Left hindlimb (tissue), 1 donor: Measurements from ENCODE around the gene PCBP3.
A peak's percentile ranks its signal among the peaks of the same experiment; 100 is the strongest.

Experiments used
- DNase-seq: peaks from one replicate; pipeline ENCODE4 v3.0.0-alpha.2; 2018

Gene PCBP3

GRCh38 chr21:45866551-45866950 is 223.0 kb downstream of the PCBP3 start:
- no peak for DNase-seq

DNA sequence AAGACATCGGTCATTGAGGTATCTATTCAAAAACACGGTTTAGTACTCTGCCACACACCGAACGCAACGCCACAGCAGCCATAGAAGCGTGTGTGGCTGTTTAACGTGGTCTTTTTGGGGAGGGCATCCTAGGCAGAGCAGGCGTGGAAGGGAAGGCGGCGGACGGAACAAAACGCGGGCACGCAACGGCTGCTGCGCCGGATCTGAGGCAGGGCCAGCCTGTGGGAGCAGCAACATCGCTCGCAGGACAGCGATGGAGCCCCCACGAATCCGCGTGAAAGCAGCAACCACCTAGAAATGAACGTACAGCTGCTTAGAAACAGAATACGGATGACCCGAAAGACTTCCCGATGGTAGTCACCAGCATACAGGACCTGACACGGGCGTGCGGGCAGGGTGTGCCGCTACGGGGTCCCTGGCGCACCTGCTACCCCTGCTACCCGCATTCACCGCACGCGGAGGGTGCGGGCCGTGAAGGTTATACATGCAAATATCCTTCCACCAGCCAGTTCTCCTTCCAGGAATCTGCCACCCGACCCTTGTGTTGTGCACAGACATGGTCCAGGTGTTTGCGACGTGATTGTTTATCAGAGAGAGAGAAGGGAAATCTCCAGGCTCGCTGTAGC is 223.6 kb downstream of the PCBP3 start:
- DNase-seq, result no peak

GRCh38 chr21:45867671-45868081 is 224.2 kb downstream of the PCBP3 start:
- no peak for DNase-seq

- DNase-seq, result no peak
Measured at GRCh38 chr21:45868086-45868485, 224.6 kb downstream of the PCBP3 start.

DNA sequence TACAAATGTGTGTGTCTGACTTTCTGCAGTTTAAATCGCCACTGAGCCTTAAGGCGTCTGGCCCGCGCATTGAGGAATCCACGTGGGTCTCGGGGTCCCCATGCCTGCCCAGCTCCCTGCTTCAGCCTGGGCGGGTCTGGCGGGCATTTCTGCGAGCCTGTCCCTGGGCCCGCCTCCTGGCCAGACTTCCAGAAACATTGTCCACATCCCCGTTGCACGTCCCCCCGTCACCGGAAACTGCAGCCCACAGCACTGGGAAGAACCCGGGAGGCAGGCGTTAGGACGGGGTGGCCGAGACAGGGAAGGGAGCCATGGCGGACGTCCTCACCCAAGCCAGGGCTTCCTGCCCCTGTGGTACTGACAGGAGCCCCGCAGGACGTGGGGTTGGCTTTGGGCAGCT is 225.0 kb downstream of the PCBP3 start:
- DNase-seq, result no peak

GRCh38 chr21:45869121-45870007 is 225.8 kb downstream of the PCBP3 start:
- no peak for DNase-seq

DNA sequence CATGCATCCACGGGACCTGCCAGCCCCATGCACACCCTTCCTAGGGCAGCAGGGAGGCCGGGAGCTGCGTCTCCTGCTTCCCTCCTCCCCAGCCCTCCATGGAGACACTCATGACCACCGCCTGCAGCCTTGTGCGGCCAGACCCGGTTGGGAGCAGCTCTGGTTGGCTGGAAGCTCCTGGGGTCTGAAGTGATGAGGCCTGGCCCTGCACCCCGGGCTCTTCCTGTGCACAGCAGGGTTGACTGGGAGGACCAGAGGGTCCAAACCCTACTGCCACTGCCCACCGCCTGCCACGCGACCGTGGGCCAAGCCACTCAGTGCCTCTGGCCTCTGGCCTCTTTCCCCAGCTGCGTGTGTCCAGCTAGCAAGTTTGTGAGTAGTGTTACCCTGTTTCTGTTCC is 226.9 kb downstream of the PCBP3 start:
- no peak for DNase-seq

GRCh38 chr21:45870851-45871615 is 227.5 kb downstream of the PCBP3 start:
- DNase-seq, result no peak

GRCh38 chr21:45871616-45872236 is 228.2 kb downstream of the PCBP3 start:
- DNase-seq, result no peak

DNA sequence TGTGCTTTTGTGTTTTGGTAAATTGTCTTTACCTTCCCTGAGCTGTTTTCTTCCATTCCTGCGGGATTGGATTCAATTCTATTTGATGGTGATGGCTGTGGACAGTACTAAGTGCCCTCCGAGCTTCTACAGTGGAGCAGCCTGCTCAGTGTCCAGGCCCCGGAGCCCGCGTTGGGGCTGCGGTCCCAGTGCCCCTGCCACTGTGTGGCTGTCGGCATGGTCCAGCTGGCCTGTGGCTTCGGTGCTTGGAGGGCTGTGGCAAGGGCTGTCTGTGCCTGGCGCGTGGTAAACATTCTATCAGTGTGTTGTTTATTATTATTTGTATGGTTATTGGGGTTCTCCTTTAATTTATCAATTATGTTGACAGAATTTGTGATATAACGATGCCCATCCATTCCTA is 228.9 kb downstream of the PCBP3 start:
- no peak for DNase-seq

- DNase-seq, result no peak
Measured at GRCh38 chr21:45872902-45873301, 229.4 kb downstream of the PCBP3 start.

GRCh38 chr21:45873418-45873817 is 229.9 kb downstream of the PCBP3 start:
- DNase-seq, result no peak

DNA sequence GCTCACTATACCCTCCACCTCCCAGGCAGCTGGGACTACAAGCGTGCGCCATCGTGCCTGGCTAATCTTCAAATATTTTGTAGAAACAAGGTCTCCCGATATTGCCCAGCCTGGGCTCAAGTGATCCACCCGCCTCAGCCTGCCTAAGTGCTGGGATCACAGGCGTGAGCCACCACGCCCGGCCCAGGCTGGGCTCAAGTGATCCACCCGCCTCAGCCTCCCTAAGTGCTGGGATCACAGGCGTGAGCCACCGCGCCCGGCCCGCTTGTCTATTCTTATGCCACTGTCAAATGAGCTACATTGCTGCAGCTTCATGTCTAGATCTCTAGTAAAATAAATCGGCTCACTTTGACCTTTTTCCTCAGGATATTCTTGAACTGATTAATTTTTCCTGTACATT is 230.3 kb downstream of the PCBP3 start:
- DNase-seq, result no peak

- DNase-seq, result peak; percentile 84
Measured at GRCh38 chr21:45874716-45875415, 231.3 kb downstream of the PCBP3 start.

- no peak for DNase-seq
Measured at GRCh38 chr21:45875416-45875760, 231.9 kb downstream of the PCBP3 start.

DNA sequence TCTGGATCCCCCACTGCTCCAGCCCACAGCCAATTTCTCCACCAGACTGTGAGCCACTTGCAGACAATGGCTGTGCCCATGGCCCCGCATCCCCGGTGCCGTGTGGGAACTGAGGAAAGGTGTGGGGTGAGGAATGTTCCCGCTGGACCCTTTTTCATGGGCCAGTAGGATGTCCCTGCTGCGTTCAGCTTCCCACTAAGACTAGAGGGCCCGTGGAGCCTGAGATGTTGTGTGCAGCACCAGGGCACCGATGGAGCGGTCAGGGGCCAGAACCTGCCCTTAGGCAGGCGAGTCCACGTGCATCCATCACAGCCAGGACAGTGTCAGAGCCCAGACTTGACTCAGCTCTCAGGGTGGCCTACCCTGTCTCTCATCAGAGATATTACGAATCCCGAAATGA is 232.4 kb downstream of the PCBP3 start:
- no peak for DNase-seq

DNA sequence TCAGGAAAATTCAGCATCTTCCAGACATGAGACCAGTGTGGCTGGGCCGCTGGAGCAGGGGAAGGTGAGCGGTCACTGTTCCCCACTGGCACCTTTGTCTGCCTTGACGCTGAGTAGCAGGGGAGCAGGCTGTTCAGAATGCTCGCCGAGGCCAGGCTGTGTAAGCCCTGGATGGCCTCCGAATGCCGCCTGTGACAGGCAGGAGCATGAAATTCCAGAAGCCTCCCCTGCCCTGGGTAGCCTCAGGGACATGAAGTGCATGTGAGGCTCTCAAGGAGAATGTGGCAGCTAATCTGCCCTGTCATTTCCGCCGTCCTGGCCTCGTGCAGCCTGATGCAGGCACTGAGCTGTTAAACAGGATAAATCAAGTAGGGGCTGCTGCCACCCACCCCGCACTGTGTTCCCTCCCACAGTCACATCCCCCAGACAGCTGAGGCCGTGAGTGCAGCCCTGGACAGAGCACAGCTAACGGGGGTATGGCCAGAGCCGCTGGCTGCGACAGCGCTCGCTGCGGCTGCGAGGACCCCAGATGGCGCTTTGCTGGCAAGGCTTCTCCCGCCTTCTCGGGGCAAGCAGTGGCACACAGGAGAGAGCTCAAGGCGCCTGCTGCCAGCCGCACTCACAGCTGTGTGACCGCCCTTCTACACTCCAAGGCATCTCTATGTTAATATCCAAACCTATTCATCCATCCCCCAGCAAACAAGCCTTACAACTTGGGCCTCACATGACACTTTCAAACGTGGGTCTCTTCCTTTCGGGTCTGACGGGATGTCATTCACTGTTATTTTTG is 233.1 kb downstream of the PCBP3 start:
- DNase-seq, result peak; percentile 58

- DNase-seq, result no peak
Measured at GRCh38 chr21:45877171-45877438, 233.6 kb downstream of the PCBP3 start.

DNA sequence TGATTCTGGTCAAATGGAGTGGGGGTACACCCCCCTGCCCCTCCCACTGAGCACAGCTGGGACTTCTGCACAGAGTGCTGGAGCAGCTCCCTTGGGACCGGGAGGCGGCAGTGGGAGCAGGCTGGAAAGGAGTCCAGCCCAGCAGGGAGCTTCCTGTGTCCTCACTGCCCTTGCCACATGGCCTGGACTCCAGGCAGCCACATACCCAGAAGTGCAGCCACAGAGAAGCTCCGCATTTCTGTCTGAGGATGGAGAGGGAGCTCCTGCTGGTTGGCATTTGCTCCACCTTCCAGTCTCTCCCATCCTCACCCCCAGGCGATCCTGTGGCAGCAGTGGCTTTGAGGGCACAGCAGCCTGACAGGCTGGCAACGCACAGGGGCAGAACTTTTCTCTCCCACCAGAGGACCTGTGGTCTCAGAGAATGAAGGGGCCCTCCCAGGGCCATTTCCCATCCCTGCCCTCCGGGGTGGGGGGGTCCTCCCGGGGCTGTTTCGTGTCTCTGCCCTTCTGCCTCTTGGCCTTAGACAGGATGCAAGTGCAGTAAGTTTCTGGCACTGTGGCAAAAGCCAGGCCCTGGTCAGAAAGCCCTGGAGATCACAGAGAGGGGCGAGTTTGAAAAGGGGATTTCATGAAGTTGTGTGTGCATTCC is 234.4 kb downstream of the PCBP3 start:
- DNase-seq, result no peak

GRCh38 chr21:45880097-45881068 is 236.9 kb downstream of the PCBP3 start:
- DNase-seq, result no peak
